ENCODE data around the gene TNPO1.

DNA sequence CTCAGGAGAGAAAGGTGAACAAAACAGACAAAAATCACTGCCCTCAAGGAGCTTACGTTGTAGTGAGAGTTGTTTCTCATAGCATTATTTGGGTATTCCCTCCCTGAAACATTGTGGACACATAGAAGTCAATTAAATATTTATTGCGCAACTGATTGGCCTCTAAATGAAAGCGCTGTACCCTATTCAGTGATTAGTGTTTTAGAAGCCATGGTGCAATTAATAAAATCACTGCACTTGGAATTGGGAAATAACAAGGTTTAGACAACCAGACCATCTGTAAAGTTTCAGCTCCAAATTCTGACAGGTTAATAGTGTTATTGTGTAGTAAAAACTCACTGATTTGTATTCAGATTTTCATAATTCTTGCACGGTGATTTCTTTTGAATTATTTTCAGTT lies 35.9 kb downstream of the TNPO1 start:
- TF ChIP-seq, protein P1, sequence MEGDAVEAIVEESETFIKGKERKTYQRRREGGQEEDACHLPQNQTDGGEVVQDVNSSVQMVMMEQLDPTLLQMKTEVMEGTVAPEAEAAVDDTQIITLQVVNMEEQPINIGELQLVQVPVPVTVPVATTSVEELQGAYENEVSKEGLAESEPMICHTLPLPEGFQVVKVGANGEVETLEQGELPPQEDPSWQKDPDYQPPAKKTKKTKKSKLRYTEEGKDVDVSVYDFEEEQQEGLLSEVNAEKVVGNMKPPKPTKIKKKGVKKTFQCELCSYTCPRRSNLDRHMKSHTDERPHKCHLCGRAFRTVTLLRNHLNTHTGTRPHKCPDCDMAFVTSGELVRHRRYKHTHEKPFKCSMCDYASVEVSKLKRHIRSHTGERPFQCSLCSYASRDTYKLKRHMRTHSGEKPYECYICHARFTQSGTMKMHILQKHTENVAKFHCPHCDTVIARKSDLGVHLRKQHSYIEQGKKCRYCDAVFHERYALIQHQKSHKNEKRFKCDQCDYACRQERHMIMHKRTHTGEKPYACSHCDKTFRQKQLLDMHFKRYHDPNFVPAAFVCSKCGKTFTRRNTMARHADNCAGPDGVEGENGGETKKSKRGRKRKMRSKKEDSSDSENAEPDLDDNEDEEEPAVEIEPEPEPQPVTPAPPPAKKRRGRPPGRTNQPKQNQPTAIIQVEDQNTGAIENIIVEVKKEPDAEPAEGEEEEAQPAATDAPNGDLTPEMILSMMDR (IDR thresholded peaks at IDR 0.05; ENCODE audit: low read length): no peak
- no peak for TF ChIP-seq EZH2 (IDR thresholded peaks at IDR 0.05; ENCODE audit: borderline replicate concordance, low read length)

All from OCI-LY1 (cell line).